ENCODE data around the gene ING4. TPM values are rescaled to one million over a fixed set of nuclear protein-coding genes. Genes with fewer than 3 reads are reported as not detected.

ING4 gene
- total RNA-seq, 1 donor from 2014 or later: 39.3 TPM

DNA sequence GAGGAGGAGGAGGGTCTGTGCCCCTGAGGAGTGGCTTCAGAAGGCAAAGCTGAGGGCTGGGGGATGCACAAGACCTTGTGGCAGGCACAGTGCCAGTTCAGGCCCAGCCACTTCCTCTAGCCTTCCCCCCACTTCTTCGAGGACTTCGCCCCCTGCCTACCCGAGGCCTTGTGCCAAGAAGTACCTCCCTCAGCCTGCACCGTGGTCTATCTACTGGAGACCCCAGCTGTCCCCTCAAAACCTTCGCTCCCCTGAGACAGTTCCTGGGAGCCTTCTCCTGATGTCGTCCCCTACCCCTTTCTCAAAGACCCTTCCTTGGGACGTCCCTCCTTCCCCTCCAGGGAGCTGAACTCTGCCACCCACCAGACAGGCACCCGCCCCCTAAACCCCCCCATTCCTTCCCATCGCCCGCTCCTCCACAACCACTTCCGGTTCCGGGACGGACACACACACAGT is 25.7 kb upstream of the ING4 start:
- no peak for DNase-seq (ENCODE audit: low spot score)

DNA sequence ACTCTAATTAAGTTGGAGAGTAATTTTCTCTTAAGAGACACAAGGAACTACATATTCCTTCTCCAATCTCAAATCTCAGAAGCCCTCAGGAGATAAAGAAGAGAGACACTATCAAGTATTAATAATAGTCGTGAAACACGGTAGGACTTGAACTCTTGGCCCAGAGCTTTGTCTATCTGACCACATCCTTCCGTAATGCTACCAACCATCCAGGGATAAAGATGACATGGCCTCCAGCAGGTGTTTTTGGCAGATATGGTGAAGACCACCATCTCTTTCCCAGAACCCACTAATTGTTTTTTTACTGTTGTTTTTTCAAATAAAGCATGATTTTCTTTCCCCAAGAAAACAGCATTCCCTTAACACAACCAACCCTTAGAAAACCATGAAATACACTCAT is 22.9 kb upstream of the ING4 start:
- DNase-seq (ENCODE audit: low spot score): no peak

DNA sequence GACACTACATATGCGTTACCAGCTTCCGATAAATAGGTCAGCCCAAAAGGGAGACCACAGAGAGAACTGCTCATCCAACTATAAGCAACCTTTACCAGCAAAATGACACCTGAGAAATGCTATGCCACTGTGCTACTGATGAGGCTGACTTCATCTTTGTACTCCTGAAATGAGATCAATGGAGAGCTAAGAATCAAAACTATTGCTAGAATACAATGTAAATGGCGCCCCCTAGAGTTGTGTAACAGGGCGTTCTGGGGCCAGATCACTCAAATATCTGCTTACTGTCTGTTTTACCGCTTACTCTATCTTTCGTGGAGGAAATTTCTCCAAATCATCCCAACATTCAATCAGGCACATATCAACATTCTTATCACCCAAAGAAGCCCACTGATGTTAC is 21.7 kb upstream of the ING4 start:
- no peak for DNase-seq (ENCODE audit: low spot score)

GRCh38 chr12:6676962-6677361 is 14.0 kb upstream of the ING4 start:
- DNase-seq (ENCODE audit: low spot score): no peak

- no peak for DNase-seq (ENCODE audit: low spot score)
Observed at GRCh38 chr12:6672143-6672542, 9.2 kb upstream of the ING4 start.

DNA sequence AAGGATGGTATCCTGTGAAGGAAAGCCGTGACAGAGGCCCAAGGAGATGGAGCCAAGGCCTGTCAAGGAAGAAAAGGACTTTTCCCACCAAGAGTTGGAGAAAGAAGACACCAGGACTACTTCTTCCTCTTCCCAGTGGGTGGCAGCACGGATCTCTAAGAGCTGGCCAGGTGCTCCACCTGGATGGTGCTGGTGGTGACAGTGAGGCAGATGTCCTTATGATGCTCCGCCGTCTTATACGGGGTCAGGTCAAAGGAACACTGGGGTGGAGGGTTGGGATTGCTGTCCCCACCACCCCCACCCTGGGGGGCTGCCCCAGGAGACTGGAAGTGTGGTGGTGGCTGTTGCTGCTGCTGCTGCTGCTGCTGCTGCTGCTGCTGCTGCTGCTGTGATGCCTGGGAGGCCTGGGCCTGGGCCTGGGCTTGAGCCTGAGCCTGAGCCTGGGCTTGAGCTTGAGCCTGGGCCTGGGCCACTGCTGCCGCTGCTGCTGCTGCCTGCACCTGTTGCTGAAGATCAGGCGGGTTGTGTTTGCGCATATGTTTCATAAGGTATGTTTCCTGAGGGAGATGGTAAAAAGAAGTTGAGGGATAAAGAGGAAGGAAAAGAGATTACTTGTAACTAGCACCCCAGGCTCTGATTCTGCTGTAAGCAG is 4.8 kb upstream of the ING4 start:
- no peak for DNase-seq (ENCODE audit: low spot score)

GRCh38 chr12:6666211-6666610 is 3.3 kb upstream of the ING4 start:
- no peak for DNase-seq (ENCODE audit: low spot score)

DNA sequence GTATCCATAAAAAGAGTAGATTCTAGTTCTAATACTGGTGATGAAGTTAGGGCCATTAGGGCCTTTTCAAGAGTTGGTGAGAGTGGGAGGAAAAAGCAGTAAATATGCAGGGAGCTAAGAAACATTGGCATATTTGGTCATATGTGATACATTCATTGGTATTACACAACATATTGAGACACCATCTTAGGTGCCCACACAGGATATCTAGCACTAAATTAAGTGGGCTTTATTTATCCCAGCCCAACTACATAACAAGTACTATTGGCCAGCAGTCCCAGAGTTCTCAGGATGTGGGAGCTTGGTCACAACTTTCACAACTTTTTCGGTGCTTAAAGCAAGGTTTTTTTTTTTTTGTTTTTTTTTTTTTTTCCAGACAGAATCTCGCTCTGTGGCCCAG is 2.0 kb upstream of the ING4 start:
- DNase-seq (ENCODE audit: low spot score): no peak

- no peak for DNase-seq (ENCODE audit: low spot score)
Observed at GRCh38 chr12:6662602-6662905, 365 bp downstream of the ING4 start.

GRCh38 chr12:6653987-6654386 is 8.9 kb downstream of the ING4 start:
- no peak for DNase-seq (ENCODE audit: low spot score)

GRCh38 chr12:6653342-6653741 is 9.6 kb downstream of the ING4 start:
- no peak for DNase-seq (ENCODE audit: low spot score)

GRCh38 chr12:6652391-6652790 is 10.5 kb downstream of the ING4 start:
- no peak for DNase-seq (ENCODE audit: low spot score)

DNA sequence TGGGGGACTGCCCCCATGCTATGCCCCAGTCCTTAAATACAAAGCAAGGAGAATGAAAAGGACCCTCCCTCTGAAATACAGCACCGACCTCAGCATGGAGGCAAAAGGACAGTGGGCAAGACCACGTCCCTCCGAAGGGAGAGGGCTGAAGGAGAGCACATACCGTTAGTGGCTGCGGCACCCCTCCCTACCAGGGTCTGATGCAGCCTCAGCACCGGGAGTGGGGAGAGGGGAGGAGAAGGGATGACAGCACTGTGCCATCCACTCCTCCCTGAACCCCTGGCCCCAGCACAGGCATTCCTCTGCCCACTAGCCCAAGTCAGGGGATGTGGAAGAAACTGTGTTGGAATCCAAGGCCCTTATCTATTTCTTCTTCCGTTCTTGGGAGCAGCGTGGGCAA is 12.1 kb downstream of the ING4 start:
- no peak for DNase-seq (ENCODE audit: low spot score)

DNA sequence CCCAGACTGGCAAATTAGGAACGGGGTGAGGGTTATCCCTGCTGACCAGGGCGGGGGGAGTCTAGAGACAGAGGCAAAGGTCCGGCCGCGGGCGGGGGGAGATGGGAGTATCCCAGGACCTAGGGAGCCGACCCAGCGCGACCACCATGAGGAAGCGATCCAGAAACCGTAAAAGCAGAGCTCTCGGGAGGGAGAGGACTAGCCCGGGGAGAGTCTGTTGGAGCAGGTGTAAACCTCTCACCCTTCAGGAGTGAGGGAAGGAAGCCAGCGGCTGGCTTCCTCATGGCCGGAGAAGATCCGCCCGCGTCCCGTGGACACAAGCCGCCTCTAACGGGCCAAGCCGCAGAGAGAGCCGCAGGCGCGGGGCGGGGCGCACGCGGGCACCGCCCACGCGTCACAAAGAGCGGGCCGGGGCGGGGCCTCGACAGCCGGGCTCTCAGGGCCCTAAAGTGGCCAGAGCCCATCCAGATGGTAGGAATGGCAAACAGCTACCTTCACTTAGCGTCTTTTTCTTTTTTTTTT is 15.8 kb downstream of the ING4 start, which contains the start of gene ACRBP:
TSS of gene ACRBP (minus strand) at position 350 of the 522 bp plus-strand sequence. CDS start at position 284, 66 bp downstream.
- peak; percentile 69 for DNase-seq (ENCODE audit: low spot score)

- no peak for DNase-seq (ENCODE audit: low spot score)
Observed at GRCh38 chr12:6646276-6647082, 16.4 kb downstream of the ING4 start.

DNA sequence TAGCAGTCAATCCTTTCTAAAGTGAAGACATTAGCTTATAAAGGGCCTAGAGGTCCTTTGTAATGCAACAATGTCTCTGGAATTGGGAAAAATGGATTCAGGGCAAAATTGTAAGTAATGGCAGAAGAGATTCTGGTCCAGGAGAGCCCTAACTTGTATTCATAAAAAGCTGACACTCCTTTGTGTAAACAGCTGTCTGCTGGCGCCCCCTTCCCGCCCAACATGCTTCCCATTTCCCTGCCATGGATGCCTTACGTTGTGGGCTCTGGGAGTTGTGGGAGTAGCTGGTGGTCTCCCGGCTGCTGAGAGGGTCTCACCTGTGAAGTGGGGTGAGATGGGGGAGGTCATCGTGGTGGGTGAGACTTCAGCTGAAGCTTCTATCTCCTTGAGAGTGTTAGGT is 18.0 kb downstream of the ING4 start:
- DNase-seq (ENCODE audit: low spot score): no peak

DNA sequence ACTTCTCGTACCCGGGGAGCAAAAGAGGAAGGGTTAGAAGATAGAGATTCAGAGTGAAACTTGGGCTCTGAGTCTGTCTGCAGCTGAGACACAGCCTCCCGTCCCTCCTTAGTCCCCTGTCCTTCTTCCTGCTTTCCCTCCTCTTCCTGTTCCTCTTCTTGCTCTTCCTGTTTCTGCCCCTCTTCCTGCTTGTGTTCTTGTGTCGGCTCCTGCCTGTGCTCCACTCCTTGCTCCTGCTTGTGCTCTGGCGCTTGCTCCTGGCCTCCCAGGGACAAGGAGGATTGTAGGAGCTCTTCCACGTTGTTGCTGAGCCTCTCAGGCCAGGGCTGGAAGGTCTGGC is 18.7 kb downstream of the ING4 start:
- DNase-seq (ENCODE audit: low spot score): no peak

GRCh38 chr12:6643569-6644256 is 19.2 kb downstream of the ING4 start:
- no peak for DNase-seq (ENCODE audit: low spot score)

DNA sequence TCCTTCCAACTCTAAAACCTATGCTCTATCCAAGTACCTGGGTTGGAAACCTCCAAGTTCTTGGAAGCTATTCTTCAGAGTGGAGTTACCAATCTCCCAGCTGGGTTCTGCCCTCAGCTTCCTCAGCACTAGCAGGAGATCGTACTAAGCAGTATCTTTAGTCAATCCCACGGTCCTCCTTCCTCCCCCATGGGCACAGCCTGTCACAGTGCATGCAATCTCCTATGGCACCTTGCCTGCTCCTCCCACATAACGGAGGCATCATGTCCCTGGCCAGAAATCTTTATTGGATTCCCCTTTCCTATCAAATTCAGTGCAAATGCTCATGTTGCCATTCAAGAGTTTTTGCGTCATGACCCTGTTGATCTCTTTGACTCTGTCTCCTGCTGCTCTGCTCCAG is 21.8 kb downstream of the ING4 start:
- DNase-seq (ENCODE audit: low spot score): no peak

- no peak for DNase-seq (ENCODE audit: low spot score)
Observed at GRCh38 chr12:6640497-6640896, 22.4 kb downstream of the ING4 start.

DNA sequence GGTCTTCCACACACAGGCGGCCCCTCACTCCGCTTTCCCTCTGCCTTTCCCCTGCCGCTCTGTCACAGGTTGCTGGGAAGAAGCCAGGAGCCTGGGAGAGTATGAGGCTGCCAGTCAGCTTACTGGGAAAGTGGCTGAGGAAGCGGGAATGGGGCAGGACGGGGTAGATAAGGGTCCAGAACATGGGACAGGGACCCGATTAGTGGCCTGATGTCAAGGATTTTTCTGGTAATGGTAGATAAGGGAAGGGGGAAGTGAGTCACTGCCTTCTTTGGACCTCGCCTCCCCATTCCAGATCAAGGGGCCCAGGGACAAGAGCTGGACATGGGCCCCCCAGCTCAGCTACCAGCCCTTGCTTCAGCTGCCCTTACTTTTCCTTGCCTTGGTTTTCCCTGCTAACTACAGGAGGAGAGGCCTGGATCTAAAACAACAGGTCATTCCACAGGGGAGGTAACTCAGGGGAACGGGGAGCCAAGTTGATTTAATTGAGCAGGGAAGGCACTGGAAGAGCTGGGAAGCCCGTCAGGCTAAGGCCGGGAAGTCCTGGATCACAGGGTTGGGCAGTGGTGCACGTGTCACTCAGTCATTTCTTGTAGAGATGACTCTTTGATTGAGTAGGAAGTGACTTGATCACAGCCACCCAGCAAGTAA is 23.6 kb downstream of the ING4 start:
- no peak for DNase-seq (ENCODE audit: low spot score)

GRCh38 chr12:6638305-6638704 is 24.6 kb downstream of the ING4 start:
- no peak for DNase-seq (ENCODE audit: low spot score)

Measured in ureter (tissue), 1 donor.